NCI-H1092 (cell line): ENCODE measurements around the gene MRPL1.
"Not testable (repeated sequence)": the region's sequence is repeated elsewhere in the genome, so short reads cannot be mapped to it uniquely, and the experiment has no call there.

ENCODE experiments used
- DNase-seq: peaks from one replicate; lab custom pipeline; 2025; lab: John Stamatoyannopoulos, UW

Gene MRPL1

GRCh38 chr4:77913348-77913747 is 50.7 kb downstream of the MRPL1 start:
- DNase-seq: no peak

- DNase-seq: peak; percentile 41
Measured at GRCh38 chr4:77917075-77917474, 54.4 kb downstream of the MRPL1 start.

- DNase-seq: no peak
Measured at GRCh38 chr4:77917601-77918000, 55.0 kb downstream of the MRPL1 start.

- no peak for DNase-seq
Measured at GRCh38 chr4:77920371-77920770, 57.7 kb downstream of the MRPL1 start.

- no peak for DNase-seq
Measured at GRCh38 chr4:77921701-77922100, 59.1 kb downstream of the MRPL1 start.

GRCh38 chr4:77922158-77923094 is 59.8 kb downstream of the MRPL1 start:
- DNase-seq: no peak

GRCh38 chr4:77927991-77928925 is 65.6 kb downstream of the MRPL1 start:
- DNase-seq: no peak

- DNase-seq: no peak
Measured at GRCh38 chr4:77930154-77930639, 67.6 kb downstream of the MRPL1 start.

- no peak for DNase-seq
Measured at GRCh38 chr4:77930876-77931275, 68.2 kb downstream of the MRPL1 start.

GRCh38 chr4:77931452-77932135 is 69.0 kb downstream of the MRPL1 start:
- no peak for DNase-seq

- DNase-seq: no peak
Measured at GRCh38 chr4:77938560-77938959, 75.9 kb downstream of the MRPL1 start.

GRCh38 chr4:77945929-77946328 is 83.3 kb downstream of the MRPL1 start:
- DNase-seq: not testable (repeated sequence)

GRCh38 chr4:77950203-77950602 is 87.6 kb downstream of the MRPL1 start:
- no peak for DNase-seq

- DNase-seq: no peak
Measured at GRCh38 chr4:77952457-77952856, 89.8 kb downstream of the MRPL1 start.

GRCh38 chr4:77954690-77955089 is 92.1 kb downstream of the MRPL1 start:
- no peak for DNase-seq

- no peak for DNase-seq
Measured at GRCh38 chr4:77956917-77957316, 94.3 kb downstream of the MRPL1 start.

- DNase-seq: no peak
Measured at GRCh38 chr4:77958897-77959296, 96.3 kb downstream of the MRPL1 start.

- peak; percentile 53 for DNase-seq
Measured at GRCh38 chr4:77959566-77960338, 97.1 kb downstream of the MRPL1 start.

GRCh38 chr4:77960367-77960766 is 97.7 kb downstream of the MRPL1 start:
- DNase-seq: no peak

GRCh38 chr4:77963004-77963403 is 100.4 kb downstream of the MRPL1 start:
- DNase-seq: no peak

GRCh38 chr4:77973657-77974056 is 111.0 kb downstream of the MRPL1 start:
- DNase-seq: not testable (repeated sequence)
